HepG2 (cell line): ENCODE measurements around the gene CARMIL1. TPM values are rescaled to one million over a fixed set of nuclear protein-coding genes. Genes with fewer than 3 reads are reported as not detected.
"Not testable (repeated sequence)": the region's sequence is repeated elsewhere in the genome, so short reads cannot be mapped to it uniquely, and the experiment has no call there.

Experiments used
- ATAC-seq: fragments of 200-7000 bp; cut with Tn5 transposase; 3 replicates; pipeline ENCODE4 v1.9.1; 2020; ENCODE audit warnings: mild to moderate bottlenecking, moderate library complexity
- BruUV-seq: library from RNA; stranded (reverse); fragments of 400-500 nt; replicated peaks from 2 replicates; lab custom pipeline; 2021; lab: Mats Ljungman, UMichigan
- CTCF ChIA-PET: fragments of 300-600 bp; formaldehyde crosslinking; extraction: SDS; loops from one replicate; lab custom pipeline; 2021; ENCODE audit warnings: low total read pairs, inconsistent platforms, low intra/inter-chr PET ratio; lab: Yijun Ruan, JAX
- POLR2A ChIA-PET: fragments of 350-600 bp; sonication (Branson Sonifier 250); formaldehyde crosslinking; loops from one replicate; lab custom pipeline; 2020; ENCODE audit warnings: antibody characterized with exemption, inconsistent platforms; lab: Yijun Ruan, JAX
- DNase-seq: peaks from one replicate; pipeline ENCODE4 v3.0.0-alpha.2; 2015; ENCODE audit warnings: low spot score
- FAIRE-seq: peaks from 3 replicates; lab custom pipeline; 2011; peaks lifted over from hg19 to GRCh38; lab: Jason Lieb, UNC
- H2AFZ ChIP-seq: one replicate; pipeline ENCODE4 v1.6.1; 2011; ENCODE audit warnings: low read length, inconsistent platforms
- H3K27ac ChIP-seq: fragments of 300-600 bp; 3 replicates; pipeline ENCODE4 v1.8.0; 2011; ENCODE audit warnings: mixed run types, mild to moderate bottlenecking, mixed read lengths, low read length, inconsistent platforms; ENCODE audit not compliant: insufficient read depth; ENCODE audit errors: extremely low read length
- H3K27me3 ChIP-seq, 2 experiments: fragments of 200-600 bp in 1 of 2; 2 replicates in 1 of 2; 3 replicates in 1 of 2; pipeline versions ENCODE4 v1.6.0 to v1.8.0; 2011; ENCODE audit warnings: low read length in 2 of 2, mild to moderate bottlenecking in 2 of 2, moderate library complexity in 2 of 2, inconsistent platforms in 1 of 2; ENCODE audit not compliant: insufficient read depth in 2 of 2, control insufficient read depth in 1 of 2
- H3K36me3 ChIP-seq, 2 experiments: fragments of 200-600 bp in 1 of 2; replicated peaks in 1 of 2; 2 replicates in 1 of 2; 3 replicates in 1 of 2; pipeline versions ENCODE4 v1.5.1 to v1.8.0; 2011; ENCODE audit warnings: low read length in 2 of 2, inconsistent platforms in 1 of 2; ENCODE audit not compliant: insufficient read depth in 2 of 2, control insufficient read depth in 1 of 2
- H3K4me1 ChIP-seq: 2 replicates; pipeline ENCODE4 v1.5.1; 2012; ENCODE audit warnings: low read length, inconsistent platforms; ENCODE audit not compliant: insufficient read depth
- H3K4me2 ChIP-seq: 2 replicates; pipeline ENCODE4 v1.6.0; 2011; ENCODE audit warnings: low read depth, low read length, inconsistent platforms
- H3K4me3 ChIP-seq, 3 experiments: fragments of 200-600 bp in 1 of 3; sonication (generic), shearing (Covaris generic) in 1 of 3; replicated peaks in 1 of 3; 2 replicates each; pipeline ENCODE4 v1.5.1; 2011 to 2016; ENCODE audit warnings: low read length in 3 of 3, inconsistent platforms in 2 of 3, low read depth in 2 of 3, mild to moderate bottlenecking in 2 of 3, control low read depth in 1 of 3, mixed read lengths in 1 of 3; ENCODE audit not compliant: insufficient read depth in 1 of 3
- H3K79me2 ChIP-seq: one replicate; pipeline ENCODE4 v1.6.1; 2011; ENCODE audit warnings: low read length, inconsistent platforms; ENCODE audit not compliant: insufficient read depth
- H3K9ac ChIP-seq: 2 replicates; pipeline ENCODE4 v1.6.0; 2011; ENCODE audit warnings: mild to moderate bottlenecking, low read depth, low read length, inconsistent platforms; ENCODE audit not compliant: insufficient read depth
- H3K9me3 ChIP-seq: 2 replicates; pipeline ENCODE4 v1.5.1; 2012; ENCODE audit warnings: mild to moderate bottlenecking, low read length
- H4K20me1 ChIP-seq: 2 replicates; pipeline ENCODE4 v1.6.0; 2011; ENCODE audit warnings: inconsistent platforms, mild to moderate bottlenecking, low read length, moderate library complexity; ENCODE audit not compliant: insufficient read depth
- DRAP1 ChIP-seq: IDR thresholded peaks from 2 replicates; pipeline ENCODE4 v1.6.1; 2016; ENCODE audit warnings: missing genetic modification reagents, missing compliant biosample characterization
- ZNF33A ChIP-seq: sonication (generic); formaldehyde crosslinking; IDR thresholded peaks from 2 replicates; pipeline ENCODE4 v1.5.1; 2020; ENCODE audit warnings: missing genetic modification reagents, mild to moderate bottlenecking, moderate library complexity, borderline replicate concordance
- WGBS: methylation state at CpG from one replicate; pipeline ENCODE4 v1.1.6; 2017; ENCODE audit warnings: low lambda C conversion rate; 5-methylcytosine and 5-hydroxymethylcytosine counted together
- in situ Hi-C: cut with HindIII; loops from 2 replicates; pipeline ENCODE4 v1.10.0; 2017; ENCODE audit warnings: low pct_unique_long_range_greater_than_20kb; ENCODE audit not compliant: extremely low pct_ligation_motif_present
- intact Hi-C: fragments of 100-400 bp; cut with micrococcal nuclease; formaldehyde crosslinking; loops from one replicate; pipeline ENCODE4 v1.10.0; 2022; ENCODE audit not compliant: unreplicated experiment
- polyA plus RNA-seq, 8 experiments: library from polyadenylated mRNA; depleted of rRNA in 3 of 8; stranded (reverse) in 7 of 8; unstranded in 1 of 8; fragments of >200 nt; fragmentation: Illumina TruSeq in 4 of 8; extraction: Trizol in 4 of 8; gene quantifications; 2 replicates each; pipeline versions ENCODE4 v1.2.1 to v1.2.3, GENCODE V29; 2011 to 2016; ENCODE audit warnings: low read depth in 4 of 8, missing spikeins in 1 of 8, mixed read lengths in 1 of 8; ENCODE audit not compliant: insufficient read depth in 1 of 8
- total RNA-seq, 5 experiments: library from RNA; depleted of rRNA; stranded (reverse); fragments of >200 nt; fragmentation: Illumina TruSeq; extraction: Trizol; gene quantifications; 2 replicates each; pipeline ENCODE4 v1.2.3, GENCODE V29; 2016; ENCODE audit warnings: low read depth in 1 of 5

Gene CARMIL1
- total and polyA plus RNA-seq, 2 of the 13 experiments (the other 11 are each of a cell fraction or from before 2014, with no cell fraction given): 1.8 to 2.6 TPM

DNA sequence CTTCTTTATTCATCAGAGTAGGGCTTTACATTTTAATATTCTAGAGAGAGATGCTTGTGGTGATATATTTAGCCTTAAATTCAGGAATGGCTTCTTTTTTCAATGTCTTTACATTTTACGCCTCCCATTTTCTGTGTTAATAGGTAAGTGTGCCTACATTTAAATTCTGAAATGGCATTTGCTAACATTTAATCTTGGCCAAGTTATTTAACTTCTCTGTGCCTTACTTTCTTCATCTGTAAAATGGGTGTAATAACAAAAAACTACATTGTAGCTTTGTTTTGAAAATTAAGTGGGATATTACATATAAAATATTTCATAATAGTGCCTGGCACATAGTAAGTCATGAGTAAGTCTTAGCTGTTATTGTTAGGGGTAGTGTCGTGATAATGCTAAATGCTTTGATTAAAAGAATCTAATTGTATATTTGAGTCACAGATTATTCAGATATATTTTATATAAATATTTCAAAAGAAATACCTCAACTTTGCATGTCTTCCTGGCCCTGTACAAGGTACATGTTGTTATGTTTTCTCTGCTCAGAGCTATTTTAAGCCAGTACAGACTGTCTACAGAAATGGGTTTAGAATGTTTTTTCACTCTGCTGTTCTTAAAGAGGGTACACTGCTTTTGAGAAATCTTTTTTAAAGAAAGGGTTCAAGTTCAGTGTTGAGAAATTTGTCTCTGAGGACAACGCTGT is 18.8 kb downstream of the CARMIL1 start (continued):
- no peak for TF ChIP-seq ZNF33A (CRISPR knock-in tag)

- 88% methylated on average over 8 of the region's 8 CpGs for WGBS
- H3K27me3 ChIP-seq, H4K20me1 ChIP-seq, FAIRE-seq, ATAC-seq, H3K9me3 ChIP-seq, H3K4me1 ChIP-seq, POLR2A ChIA-PET, H3K36me3 ChIP-seq, DNase-seq, in situ Hi-C loops, H3K4me3 ChIP-seq, intact Hi-C loops, H3K27ac ChIP-seq, H2AFZ ChIP-seq, H3K9ac ChIP-seq, CTCF ChIA-PET, H3K79me2 ChIP-seq, H3K4me2 ChIP-seq, BruUV-seq: not testable (repeated sequence)
These were observed 19.3 kb downstream of the CARMIL1 start for GRCh38 chr6:25298523-25298865.

GRCh38 chr6:25301362-25301761 is 22.2 kb downstream of the CARMIL1 start:
- intact Hi-C loops: no loop called here
- FAIRE-seq (no peak), DNase-seq (no peak), ATAC-seq (no peak)
- no peak overlapping the region for H2AFZ ChIP-seq
- no TSS peak for BruUV-seq
- no peak overlapping the region for H3K4me2 ChIP-seq
- H3K79me2 ChIP-seq: no peaks in the 10 kb centered on the region
- 24% methylated on average over 3 of the region's 3 CpGs for WGBS
- H3K4me3 ChIP-seq: no peak overlapping the region
- H4K20me1 ChIP-seq: no peaks in the 10 kb centered on the region
- H3K9ac ChIP-seq: no peak overlapping the region
- CTCF ChIA-PET: no interaction called here
- no peak for TF ChIP-seq DRAP1 (CRISPR knock-in tag)
- POLR2A ChIA-PET: no interaction called here
- no peaks in the 10 kb centered on the region; a peak in 1 of 5 replicates for H3K27me3 ChIP-seq
- no peaks in the 10 kb centered on the region for H3K36me3 ChIP-seq
- peaks cover 8% of the 10 kb centered on the region; the same call in 1 of the 2 replicates for H3K4me1 ChIP-seq
- no peak overlapping the region for H3K27ac ChIP-seq
- no peaks in the 10 kb centered on the region for H3K9me3 ChIP-seq
- in situ Hi-C loops: no loop called here
